Stimulated activated CD8-positive, alpha-beta memory T cell treated with anti-CD3 and anti-CD28 coated beads, Interleukin-4, amount 100 ng/mL, for 48 hours (primary cell): ENCODE data around the gene HAND2.

Source experiments
- DNase-seq: peaks from one replicate; pipeline ENCODE4 v3.0.0-alpha.2; 2020

The HAND2 gene

DNA sequence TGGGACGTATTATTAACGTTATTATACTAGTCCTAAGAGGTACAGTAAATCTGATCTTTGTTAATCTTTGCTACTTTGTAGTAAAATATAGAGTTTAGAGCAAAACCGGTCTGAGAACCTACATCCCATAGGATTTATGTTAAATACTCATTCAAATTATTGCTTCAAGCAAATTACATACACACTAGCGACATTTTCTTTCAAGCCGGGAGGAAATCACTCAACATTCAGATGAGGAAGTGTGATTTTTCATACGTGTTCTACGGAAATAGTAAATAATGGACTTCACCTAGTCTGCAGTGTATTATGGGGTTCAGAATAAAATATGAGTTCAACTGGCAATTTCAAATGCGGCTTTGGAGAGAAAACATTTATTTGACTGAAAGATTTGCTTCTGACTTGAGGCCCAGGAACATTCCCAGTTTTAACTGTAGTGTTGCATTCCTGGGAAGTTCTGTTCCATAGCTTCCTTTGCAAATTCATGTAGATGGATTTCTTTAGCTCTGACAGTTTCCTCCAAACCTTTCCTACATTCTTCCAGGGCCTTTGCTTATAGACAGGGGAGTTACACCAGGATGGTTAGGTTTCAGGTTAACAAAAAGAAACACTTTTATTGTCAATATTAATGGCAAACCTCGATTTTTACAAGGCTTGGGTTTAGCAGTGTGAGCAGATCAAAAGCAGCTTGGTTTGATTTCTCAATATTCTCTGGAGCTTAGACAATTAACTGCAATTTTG, 5.3 kb upstream of the HAND2 start:
- no peak for DNase-seq

DNA sequence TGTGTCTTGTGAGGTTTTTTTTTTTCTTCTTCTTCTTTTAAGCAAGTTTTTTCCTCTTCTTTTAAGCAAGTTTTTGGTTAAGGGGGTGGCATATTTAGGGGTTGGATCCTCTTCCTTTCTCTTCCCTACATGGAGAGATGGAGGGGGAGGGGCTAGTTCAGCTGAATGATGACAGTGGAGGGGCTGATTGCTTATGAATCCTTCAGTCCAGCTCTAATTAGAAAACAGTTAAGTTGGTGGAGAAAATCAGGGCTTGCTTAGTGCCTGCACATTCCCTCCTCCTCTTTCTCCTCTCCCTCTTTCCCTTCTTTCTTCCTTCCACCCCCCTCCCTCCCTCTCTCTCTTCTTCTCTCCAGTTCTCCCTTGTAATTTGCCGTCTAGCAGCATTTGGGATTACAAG, 4.4 kb upstream of the HAND2 start:
- no peak for DNase-seq

DNA sequence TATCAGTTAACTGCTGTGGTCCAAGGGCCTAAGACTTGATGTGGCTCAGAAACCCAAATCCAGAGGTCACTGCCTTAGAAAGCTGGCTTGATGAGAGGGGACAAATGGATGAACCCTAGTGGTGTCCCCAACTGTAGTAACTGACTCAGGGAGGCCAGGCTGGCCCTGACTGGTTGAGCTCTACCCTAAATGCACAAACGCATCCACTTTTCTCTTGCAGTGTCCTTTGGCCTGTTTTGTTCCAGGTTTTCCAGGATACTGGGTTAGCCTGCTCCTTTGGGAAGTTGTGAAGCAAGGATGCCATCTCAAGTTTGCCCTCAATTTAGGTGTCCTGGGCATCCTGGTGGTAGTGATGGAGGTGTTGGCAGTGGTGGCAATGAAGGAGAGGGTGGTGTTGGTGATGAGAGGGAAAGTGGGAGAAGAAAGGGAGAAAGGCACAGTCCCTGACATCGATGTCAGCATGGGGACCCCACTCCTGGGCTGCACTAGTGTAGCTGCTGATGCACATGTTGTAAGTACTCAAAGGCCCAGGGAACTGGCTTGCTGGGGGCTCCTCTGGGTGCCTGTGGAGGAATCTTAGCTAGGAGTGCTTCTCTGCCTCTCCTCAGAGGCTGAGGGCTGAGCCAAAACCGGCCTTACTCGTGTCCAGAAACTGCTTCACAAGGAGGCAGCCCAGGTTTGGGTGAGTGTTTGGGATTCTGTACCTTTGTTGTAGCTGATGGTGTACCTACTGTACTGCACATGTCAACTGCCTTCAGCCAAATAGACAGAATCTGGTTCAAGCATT, 2.9 kb upstream of the HAND2 start:
- no peak for DNase-seq

DNA sequence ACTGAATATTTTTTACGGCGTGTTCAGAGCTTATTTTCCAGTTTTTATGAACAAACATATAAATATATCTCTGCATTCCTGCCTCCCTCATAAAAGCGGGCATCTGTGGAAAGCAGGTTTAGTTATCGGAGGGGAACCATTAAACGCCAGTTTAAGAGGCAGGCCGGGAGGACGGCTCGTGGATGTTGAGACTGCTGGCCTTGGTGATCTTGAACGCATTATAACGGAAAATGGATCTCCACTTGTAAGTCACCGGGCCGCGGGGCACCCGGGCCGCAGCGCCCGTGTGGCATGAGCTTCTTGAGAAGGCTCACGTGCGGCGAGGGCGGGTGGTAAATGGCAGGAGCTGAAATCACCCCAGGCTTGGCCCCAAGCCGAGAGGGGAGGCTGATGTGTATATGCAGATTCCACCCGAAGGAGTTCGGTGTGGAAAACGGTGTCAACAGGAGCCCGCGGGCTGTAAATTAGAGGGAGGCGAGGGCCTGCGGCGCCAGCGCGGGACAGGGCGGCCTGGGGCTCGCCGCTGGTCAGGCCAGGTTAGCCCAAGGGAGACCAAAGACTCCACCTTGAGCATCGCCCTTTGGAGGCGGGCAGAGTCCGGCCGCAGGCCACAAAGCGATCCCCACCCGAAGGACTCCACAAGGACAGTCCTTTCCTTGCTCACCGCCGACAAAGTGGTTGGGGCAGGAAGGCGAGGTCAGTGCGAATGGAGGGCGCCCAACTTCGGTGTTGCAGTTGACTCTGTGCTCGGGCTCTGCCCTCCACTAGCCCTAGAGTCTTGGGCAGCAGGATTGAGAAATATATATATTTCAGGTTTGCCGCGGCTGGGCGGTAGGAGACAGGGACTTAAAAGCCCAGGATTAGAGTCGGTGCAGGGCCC, 1.3 kb upstream of the HAND2 start:
- DNase-seq: no peak

DNA sequence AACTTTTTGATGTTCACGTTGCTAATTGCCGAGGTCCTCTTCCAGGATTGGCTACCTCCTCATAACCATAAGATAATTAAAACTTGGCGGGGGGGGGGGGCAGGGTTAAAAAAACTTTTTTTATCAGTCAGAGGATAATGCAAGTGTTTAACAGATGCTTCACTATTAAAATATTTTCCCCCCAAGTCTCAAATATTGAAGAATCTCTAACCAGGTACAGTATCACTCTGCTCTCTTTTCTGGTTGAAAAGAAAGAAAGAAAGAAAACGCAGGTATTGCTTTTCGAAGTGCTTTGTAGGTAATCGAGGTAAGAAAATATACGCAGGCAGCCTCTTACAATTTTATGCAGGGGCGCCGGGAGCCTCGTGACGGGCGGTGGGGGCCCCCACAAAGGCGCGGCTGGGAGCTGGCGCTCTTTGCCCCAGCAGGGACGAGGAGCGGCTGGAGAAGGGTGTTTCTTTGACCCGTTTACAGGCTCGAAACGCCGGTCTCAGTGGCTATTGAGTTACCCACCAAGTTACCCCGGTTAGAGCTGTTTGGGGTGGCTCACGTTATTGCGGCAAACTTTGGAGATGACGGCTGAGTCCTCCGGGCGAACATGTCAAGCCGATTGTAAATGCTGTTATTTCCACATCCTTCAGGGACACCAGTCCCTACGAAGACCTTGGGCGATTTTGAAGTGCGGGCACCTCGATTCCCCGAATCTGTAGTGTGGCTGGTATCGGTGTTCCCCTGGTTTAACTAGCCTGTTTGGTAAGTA, 477 bp upstream of the HAND2 start:
- no peak for DNase-seq

DNA sequence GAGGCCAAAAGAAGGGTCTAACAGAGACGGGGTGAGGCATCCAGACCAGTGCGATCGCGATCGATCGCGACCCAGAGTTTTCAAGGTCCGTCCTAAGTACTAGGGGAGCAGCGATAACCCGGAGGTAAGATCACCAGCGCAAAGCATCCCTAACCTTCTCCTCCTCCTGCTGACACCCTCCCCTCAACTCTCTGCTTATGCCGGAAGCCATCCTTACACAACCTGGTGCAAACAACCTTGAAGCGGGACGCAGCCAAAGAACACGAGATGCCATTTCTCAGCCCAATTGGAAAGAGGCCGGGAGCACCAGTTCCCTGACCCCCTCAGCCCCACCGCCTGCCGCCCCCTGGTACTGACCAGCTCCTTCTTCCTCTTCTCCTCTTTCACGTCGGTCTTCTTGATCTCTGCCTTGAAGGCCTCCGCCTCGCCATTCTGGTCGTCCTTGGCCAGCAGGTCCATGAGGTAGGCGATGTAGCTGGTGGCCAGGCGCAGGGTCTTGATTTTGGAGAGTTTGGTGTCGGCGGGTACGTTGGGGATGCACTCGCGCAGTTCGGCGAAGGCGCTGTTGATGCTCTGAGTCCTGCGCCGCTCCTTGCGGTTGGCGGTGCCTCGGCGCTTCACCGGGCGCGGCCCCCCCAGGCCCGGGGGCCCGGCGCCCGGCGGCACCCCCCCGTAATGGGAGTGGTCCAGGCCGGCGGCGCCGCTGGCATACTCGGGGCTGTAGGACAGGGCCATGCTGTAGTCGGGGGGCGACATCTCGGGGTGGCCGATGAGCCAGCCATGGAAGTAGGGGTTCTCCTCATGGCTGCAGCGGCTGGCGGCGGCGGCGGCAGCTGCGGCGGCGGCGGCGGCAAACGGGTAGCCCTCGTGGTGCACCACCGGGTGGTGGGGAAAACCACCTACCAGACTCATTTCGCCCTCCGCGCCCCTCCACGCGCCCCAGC, 1.4 kb downstream of the HAND2 start:
- DNase-seq: no peak

DNA sequence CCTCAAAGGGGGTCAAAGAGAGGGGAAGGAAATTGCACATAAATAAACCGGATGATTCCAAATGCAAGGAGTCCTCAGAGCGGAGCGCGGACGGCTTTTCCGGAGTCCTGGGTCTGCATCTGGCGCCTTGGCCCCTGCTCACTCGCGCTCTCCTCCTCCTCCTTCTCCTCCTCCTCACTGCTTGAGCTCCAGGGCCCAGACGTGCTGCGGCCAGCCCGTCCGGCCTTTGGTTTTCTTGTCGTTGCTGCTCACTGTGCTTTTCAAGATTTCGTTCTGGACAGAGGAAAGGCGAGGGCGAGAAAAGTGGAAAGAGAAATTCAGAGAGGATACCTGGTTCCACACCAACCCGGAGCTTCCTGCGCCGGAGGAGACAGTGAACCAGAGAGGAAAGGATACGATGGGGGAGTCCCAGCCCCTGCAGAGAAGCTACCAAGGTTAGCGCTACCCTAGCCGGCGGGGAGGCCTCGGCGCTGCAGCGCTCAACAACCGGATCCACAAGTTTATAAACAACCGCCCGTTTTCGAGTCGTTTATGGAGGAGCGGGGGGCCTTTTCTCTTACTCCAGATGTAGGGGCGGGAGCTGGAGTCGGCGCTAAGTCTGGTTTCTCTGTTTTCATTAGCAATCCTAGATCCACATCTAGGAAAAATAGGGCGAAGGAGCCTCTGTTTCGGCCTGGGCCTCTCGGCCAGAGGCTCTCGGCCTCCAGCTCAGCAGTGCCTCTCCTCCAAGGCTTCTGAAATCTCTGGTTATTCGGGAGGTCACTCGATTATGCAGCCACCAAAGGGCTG, 2.7 kb downstream of the HAND2 start:
- DNase-seq: no peak

DNA sequence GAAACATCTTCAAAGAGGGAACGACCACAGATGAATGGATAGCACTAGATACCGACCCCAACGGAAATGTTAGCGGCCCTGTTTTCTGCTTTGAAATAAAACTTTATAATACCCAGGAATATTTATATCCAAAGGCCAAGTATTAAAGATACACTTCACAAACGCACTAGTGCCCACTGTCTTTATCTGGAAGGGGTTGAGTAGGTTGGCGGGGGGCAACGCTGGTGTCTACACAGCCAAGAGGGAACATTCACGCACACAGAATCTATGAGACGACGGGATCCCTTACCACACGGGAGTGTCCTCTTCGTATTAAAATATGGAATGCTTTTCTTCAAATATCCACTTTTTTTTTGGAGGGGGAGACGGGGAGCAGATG, 3.3 kb downstream of the HAND2 start:
- DNase-seq: no peak

DNA sequence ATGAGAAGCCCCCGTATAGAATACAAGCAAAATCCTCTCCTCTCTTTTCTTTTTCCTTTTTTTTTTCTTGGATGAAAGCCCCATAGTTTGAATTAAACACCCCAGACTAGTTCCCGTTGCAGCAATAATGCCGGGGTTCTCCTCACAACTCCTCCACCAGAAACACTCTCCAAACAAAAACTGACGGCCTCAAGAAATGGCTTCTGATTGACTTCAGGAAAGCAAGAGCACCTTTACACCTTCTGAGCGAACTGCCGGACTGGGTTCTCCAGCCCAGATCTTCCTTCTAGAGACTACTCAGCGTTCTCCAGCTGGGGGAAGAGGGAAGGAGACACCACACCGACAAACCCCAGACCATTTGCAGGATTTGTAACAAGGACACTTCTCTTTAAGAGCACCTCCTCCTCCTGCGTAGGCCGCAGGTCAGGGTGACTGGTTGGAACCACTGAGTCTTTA, 4.0 kb downstream of the HAND2 start:
- DNase-seq: no peak

DNA sequence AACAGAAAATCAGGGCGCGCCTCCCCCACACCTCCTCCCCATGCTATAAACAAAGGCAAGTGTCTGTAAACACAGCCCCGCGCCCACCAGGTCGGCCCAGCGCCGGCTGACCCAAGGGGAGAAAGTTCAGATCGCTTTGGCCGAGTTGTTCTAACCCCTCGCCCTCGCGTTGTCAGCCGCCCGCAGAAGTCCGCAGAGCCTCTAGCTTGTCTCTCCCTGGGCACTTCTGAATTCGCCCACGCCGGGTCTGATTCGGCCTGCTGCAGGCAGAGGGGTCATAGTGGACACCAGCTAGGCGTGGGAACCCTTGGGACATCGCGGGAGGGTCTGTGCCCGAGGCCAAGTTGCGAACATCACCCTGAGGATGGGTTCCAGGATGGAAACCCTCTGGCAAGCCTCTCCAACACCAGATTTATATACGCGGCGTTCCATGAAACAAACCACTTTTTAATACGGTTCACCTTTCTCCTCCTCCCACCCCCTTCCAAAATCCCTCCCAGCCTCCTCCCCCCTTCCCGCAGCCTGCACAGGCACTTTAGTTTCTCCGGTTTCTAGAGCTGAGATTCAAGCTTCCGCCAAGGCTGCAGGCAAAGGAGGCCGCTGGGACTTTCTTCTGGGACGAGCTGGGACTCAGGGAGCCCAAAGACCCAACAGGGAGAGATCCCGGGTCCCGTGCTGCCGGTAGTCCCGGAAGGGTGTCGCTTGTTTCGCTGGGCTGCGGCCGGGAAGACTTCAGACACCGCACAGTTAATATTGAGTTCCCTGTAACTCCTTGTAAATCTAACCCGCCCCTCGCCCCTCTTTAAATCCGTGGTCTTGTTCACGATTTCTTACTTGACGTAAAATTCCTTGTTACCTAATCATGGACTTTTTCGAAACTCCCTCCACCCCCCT, 4.7 kb downstream of the HAND2 start:
- DNase-seq: no peak

DNA sequence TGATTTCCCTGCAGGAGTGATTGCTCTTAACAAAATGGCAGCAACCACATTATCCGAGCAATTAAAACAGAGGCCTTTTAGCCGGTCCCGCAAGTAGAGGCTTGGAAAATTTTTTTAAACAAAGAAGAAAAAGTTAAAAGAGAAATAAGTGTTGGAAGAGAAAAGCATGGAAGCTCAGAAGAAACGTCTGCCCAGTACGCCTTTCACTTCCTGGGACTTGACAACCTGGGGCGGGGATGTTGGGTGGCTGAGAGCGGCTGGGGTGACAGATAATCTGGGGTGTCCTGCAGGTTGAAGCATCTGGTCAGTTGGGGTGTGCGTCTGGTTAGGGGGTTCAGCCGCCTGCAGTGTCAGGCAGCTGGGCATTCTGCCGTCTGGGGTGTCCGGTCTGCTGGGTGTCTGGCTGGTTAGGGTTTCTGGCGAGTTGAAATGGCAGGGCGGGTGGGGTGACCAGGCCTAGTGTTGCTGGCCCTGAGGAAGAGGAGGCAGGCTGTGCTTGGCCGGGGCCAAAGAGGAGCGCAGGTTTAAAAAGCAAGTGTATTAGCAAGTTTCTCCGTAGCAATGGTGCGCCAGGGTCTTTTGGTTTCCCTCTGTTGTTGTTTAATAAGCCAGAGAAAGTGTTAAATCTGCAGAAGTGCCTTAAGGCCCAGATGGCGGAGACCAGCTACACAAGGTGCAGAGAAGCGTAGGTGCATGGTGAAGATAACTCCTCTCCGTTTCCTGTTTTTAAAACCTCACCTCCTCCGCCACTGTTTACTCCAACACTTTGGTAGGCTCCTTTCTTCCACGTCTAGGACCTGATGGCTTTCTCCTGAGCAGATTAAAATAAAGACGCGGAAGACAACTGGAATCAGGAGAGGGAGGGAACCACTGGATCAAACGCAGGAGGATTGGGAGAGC, 5.6 kb downstream of the HAND2 start:
- DNase-seq: no peak

DNA sequence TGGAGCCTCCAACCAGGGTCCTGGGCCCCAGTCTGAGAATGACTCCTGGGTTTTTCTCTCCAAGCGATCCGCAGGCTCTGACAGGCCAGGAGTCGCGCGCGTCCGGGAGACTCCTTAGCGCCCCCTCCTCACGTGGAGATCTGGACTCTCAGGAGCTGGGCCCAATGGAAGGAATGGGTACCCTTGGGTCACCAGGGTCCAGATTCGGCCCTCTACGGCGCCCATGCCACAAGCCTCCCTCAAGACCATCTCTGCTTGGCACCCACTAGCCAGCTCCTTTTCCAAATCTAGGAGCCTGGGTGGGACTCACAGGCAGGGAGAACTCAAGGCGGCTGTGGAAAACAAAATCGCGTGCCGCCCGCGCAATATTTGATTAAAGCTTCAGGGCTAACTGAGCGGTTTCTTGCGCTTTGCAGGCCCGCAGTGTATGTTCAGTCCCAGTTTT, 7.1 kb downstream of the HAND2 start:
- DNase-seq: no peak

DNA sequence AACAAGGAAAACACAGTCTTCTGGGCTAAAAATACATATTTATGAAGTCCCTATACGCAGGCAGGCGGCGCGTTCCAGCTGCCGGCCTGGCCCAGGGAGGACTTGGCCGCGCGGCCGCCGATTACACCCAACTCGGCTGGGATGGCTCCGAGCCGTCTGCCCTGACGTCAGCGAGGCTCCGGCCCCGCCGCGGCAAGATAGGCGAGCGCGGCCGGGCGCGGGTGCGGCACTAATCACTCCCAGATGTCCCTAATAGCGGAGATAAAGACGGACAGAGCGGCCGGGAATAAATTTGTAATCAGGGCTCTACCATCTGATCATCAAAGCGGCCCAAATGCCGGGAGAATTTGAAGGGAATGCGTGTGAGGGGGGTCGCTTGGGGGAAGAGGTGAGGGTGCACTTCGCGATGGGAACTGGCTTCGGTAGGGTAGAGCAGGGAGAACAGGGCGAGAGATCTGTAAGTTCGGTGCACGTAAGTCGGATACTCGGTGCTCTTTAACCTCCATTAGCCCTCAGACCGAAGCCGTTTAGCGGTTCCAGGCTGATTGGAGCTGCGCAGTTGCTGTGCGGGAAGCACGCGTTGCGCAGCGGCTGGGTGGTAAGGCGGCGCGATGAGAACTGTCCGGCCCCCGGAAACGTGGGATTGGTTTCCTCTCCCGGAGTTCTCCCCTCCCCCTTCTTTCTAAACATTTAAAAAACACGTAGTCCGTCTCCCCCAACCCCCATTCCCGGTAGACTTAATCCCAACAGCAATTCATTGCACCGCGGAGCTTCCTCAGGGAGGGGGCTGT, 7.7 kb downstream of the HAND2 start:
- DNase-seq: no peak

DNA sequence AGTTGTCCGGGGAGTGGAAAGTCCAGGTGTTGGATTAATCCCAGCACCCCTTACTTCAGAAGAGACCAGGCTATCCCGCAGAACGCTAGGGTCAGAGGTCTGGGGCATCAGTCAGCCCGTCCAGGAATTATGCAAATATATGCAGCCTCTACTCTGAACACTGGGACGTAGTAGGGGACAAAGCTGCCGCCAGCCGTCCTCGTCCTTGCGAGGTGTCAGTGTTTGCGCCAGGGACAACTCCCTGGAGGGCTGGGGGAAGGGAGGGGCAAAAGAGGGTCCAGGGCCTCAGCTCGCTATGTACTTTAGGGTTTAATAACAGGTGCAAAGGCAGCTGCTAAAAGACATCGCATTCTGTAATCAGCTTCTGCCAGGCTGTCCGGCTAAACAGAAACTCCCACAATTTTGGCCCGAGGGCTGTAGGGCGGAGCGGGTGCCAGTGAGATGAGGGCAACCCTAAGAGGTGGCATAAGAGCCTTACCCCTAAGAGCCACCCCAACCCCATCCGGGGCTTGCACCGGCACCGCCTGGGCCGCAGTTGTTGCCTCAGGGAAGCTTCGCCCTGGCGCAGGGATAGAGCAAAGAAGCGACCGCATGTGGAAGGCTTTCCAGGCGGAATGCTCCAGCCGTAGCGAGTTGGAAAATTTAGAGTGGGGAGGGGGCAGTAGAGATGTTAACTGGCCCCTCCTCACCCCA, 8.4 kb downstream of the HAND2 start:
- DNase-seq: no peak

DNA sequence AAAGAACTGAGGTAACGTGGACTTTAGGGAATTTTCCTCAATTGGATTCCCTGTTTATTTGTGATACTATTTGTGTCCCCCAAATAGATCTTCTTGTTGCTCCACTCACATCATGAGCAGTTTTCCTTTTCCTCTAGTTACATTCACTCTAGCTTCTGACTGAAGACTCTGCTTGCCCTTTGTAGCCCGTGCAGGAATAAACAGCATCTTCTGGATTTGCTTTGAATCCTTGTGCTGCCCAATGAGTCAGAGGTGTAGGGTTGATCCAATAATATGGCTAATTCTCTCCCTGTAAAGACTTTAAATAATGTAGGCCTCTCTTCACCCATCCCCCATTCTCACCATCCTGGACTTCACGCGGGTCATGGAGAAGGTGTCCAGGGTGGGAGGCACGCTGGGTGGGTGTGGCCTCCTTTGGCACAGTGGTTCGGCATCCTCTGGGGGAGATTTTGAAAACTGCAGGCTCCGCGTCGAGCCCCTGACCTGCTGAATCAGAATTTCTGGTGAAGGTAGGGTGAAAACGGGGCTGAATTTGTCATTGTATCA, 9.0 kb downstream of the HAND2 start:
- DNase-seq: no peak
